Measurements from ENCODE around the gene DGKQ. TPM values are rescaled to one million over a fixed set of nuclear protein-coding genes. Genes with fewer than 3 reads are reported as not detected.

Gene DGKQ
- total and polyA plus RNA-seq, 2 of the 13 experiments (the other 11 are each of a cell fraction or from before 2014, with no cell fraction given), result 4.5 to 7.2 TPM

DNA sequence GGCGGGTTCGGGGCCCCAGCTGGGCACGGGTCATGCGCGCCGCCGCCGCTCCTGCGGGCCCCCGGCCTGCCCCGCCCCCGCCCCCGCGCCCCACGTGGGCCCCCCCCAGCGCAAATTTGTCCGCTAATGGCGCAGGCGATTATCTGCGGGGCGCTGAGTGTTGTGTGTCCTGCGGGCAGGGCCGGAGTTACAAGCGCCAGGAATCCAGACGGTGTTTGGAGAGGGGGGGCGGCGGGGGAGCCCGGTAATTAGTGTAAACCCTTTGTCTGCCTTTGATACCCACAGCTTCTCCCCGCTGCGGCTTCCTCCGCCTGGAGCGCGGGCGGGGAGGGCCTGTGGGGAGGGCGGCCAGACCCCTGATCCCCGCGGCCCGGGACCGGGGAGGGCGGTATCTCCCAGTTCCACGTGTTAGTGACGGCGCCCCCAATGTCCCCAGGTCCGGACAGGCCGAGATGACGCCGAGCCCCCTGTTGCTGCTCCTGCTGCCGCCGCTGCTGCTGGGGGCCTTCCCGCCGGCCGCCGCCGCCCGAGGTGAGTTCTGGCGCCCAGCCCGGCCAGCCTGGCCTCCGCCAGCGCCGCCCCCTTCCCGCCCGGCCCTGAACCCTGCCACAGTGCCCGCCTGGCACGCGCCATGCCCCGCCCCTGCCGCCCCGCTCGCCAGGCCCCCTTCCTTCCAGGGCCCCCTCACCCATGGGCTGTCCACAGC is 38.8 kb upstream of the DGKQ start (continued):
- TF ChIP-seq TSC22D2 (CRISPR knock-in tag; IDR thresholded peaks at IDR 0.05; ENCODE audit: borderline replicate concordance) (no peak), ZNF75D (CRISPR knock-in tag; IDR thresholded peaks at IDR 0.05; ENCODE audit: borderline replicate concordance) (no peak), GTF3A (CRISPR knock-in tag; conservative IDR thresholded peaks at IDR 0.05) (no peak), SMAD9 (CRISPR knock-in tag; IDR thresholded peaks at IDR 0.05) (no peak), ATF1 (CRISPR knock-in tag; IDR thresholded peaks at IDR 0.05) (no peak)
- TF ChIP-seq, protein P1, sequence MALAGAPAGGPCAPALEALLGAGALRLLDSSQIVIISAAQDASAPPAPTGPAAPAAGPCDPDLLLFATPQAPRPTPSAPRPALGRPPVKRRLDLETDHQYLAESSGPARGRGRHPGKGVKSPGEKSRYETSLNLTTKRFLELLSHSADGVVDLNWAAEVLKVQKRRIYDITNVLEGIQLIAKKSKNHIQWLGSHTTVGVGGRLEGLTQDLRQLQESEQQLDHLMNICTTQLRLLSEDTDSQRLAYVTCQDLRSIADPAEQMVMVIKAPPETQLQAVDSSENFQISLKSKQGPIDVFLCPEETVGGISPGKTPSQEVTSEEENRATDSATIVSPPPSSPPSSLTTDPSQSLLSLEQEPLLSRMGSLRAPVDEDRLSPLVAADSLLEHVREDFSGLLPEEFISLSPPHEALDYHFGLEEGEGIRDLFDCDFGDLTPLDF (CRISPR knock-in tag; IDR thresholded peaks at IDR 0.05), result no peak
- TF ChIP-seq, protein P2, sequence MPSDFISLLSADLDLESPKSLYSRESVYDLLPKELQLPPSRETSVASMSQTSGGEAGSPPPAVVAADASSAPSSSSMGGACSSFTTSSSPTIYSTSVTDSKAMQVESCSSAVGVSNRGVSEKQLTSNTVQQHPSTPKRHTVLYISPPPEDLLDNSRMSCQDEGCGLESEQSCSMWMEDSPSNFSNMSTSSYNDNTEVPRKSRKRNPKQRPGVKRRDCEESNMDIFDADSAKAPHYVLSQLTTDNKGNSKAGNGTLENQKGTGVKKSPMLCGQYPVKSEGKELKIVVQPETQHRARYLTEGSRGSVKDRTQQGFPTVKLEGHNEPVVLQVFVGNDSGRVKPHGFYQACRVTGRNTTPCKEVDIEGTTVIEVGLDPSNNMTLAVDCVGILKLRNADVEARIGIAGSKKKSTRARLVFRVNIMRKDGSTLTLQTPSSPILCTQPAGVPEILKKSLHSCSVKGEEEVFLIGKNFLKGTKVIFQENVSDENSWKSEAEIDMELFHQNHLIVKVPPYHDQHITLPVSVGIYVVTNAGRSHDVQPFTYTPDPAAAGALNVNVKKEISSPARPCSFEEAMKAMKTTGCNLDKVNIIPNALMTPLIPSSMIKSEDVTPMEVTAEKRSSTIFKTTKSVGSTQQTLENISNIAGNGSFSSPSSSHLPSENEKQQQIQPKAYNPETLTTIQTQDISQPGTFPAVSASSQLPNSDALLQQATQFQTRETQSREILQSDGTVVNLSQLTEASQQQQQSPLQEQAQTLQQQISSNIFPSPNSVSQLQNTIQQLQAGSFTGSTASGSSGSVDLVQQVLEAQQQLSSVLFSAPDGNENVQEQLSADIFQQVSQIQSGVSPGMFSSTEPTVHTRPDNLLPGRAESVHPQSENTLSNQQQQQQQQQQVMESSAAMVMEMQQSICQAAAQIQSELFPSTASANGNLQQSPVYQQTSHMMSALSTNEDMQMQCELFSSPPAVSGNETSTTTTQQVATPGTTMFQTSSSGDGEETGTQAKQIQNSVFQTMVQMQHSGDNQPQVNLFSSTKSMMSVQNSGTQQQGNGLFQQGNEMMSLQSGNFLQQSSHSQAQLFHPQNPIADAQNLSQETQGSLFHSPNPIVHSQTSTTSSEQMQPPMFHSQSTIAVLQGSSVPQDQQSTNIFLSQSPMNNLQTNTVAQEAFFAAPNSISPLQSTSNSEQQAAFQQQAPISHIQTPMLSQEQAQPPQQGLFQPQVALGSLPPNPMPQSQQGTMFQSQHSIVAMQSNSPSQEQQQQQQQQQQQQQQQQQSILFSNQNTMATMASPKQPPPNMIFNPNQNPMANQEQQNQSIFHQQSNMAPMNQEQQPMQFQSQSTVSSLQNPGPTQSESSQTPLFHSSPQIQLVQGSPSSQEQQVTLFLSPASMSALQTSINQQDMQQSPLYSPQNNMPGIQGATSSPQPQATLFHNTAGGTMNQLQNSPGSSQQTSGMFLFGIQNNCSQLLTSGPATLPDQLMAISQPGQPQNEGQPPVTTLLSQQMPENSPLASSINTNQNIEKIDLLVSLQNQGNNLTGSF (CRISPR knock-in tag; IDR thresholded peaks at IDR 0.05), result no peak
- TF ChIP-seq, protein P3, sequence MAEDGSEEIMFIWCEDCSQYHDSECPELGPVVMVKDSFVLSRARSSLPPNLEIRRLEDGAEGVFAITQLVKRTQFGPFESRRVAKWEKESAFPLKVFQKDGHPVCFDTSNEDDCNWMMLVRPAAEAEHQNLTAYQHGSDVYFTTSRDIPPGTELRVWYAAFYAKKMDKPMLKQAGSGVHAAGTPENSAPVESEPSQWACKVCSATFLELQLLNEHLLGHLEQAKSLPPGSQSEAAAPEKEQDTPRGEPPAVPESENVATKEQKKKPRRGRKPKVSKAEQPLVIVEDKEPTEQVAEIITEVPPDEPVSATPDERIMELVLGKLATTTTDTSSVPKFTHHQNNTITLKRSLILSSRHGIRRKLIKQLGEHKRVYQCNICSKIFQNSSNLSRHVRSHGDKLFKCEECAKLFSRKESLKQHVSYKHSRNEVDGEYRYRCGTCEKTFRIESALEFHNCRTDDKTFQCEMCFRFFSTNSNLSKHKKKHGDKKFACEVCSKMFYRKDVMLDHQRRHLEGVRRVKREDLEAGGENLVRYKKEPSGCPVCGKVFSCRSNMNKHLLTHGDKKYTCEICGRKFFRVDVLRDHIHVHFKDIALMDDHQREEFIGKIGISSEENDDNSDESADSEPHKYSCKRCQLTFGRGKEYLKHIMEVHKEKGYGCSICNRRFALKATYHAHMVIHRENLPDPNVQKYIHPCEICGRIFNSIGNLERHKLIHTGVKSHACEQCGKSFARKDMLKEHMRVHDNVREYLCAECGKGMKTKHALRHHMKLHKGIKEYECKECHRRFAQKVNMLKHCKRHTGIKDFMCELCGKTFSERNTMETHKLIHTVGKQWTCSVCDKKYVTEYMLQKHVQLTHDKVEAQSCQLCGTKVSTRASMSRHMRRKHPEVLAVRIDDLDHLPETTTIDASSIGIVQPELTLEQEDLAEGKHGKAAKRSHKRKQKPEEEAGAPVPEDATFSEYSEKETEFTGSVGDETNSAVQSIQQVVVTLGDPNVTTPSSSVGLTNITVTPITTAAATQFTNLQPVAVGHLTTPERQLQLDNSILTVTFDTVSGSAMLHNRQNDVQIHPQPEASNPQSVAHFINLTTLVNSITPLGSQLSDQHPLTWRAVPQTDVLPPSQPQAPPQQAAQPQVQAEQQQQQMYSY (CRISPR knock-in tag; IDR thresholded peaks at IDR 0.05), result no peak
